ENCODE measurements around the gene SLC9B2. TPM values are rescaled to one million over a fixed set of nuclear protein-coding genes. Genes with fewer than 3 reads are reported as not detected.

Gene SLC9B2
- total RNA-seq, 1 experiment from 2014 or later, result 7.3 TPM

- Histone ChIP-seq H2BK15ac (ENCODE audit: low read depth, low read length) (no peak overlapping the region), H2BK120ac (ENCODE audit: low read depth, low read length, poor library complexity, severe bottlenecking) (no peak overlapping the region), H2BK5ac (ENCODE audit: insufficient read length, low read length) (no peak overlapping the region), H3T11ph (ENCODE audit: low read length) (no peak overlapping the region), H3K4me1 (ENCODE audit: insufficient read depth, low read length) (no peaks in the 10 kb centered on the region), H3K27me3 (ENCODE audit: insufficient read depth, low read length) (no peaks in the 10 kb centered on the region), H3K9me3 (ENCODE audit: control insufficient read depth, low read depth, low read length) (no peaks in the 10 kb centered on the region), H4K91ac (ENCODE audit: insufficient read length, low read depth, low read length) (no peak overlapping the region), H3K23me2 (ENCODE audit: insufficient read length, low read depth, low read length, poor library complexity, severe bottlenecking) (no peaks in the 10 kb centered on the region), H2BK12ac (ENCODE audit: insufficient read length, low read depth, low read length) (no peak overlapping the region), H3K18ac (ENCODE audit: insufficient read length, low read depth, low read length) (no peak overlapping the region), H4K5ac (ENCODE audit: insufficient read length, low read depth, low read length) (no peak overlapping the region), H3K14ac (ENCODE audit: insufficient read depth, low read length) (no peak overlapping the region), H3K79me1 (ENCODE audit: insufficient read depth, low read depth, low read length, poor library complexity, severe bottlenecking) (no peaks in the 10 kb centered on the region), H3K27ac (ENCODE audit: insufficient read length, low read depth, low read length) (no peak overlapping the region), H3K23ac (ENCODE audit: insufficient read length, low read depth, low read length) (no peak overlapping the region), H3K4me2 (ENCODE audit: insufficient read depth, insufficient read length, low read length) (no peak overlapping the region), H3K9ac (ENCODE audit: extremely low read depth, insufficient read length, low read length) (no peak overlapping the region), H3K4ac (ENCODE audit: low read depth, low read length) (no peak overlapping the region), H3K56ac (ENCODE audit: insufficient read length, low read depth, low read length) (no peak overlapping the region), H4K20me1 (ENCODE audit: control insufficient read depth, insufficient read depth, insufficient read length) (no peaks in the 10 kb centered on the region), H2AFZ (ENCODE audit: low read length) (no peak overlapping the region), H4K8ac (replicated peaks; ENCODE audit: insufficient read length, low read depth, low read length) (no peak overlapping the region), H3K79me2 (ENCODE audit: insufficient read depth, low read length) (no peaks in the 10 kb centered on the region), H2BK20ac (ENCODE audit: low read depth, low read length, poor library complexity, severe bottlenecking) (no peak overlapping the region), H2AK5ac (ENCODE audit: insufficient read length, low read length) (no peak overlapping the region)
- H3K4me1 Mint-ChIP-seq, result 0 out of 4 replicates have a peak, but pooled peaks cover 0 to 2% of the 10 kb centered on the region in 2 experiments
- no peaks in the 10 kb centered on the region for H3K27me3 Mint-ChIP-seq (ENCODE audit: low read depth)
- TF ChIP-seq CTCF (conservative IDR thresholded peaks at IDR 0.05), result no peak
- no peaks in the 10 kb centered on the region for H3K9me3 Mint-ChIP-seq
- H3K4me3 Mint-ChIP-seq, result no peak overlapping the region
- H3K36me3 Mint-ChIP-seq (ENCODE audit: insufficient read depth in 1 of 3, low read depth in 3 of 3), result peaks cover 8 to 33% (median 31%) of the 10 kb centered on the region in 3 experiments; a peak in 6 of 7 replicates
- H3K27ac Mint-ChIP-seq, result no peak overlapping the region
- no peak for DNase-seq
Measured at GRCh38 chr4:103092245-103092644, 15.7 kb upstream of the SLC9B2 start.
